Ishikawa (cell line): ENCODE measurements around the gene ZBTB7C.

Experiments
- CEBPB ChIP-seq: IDR thresholded peaks from 2 replicates; pipeline ENCODE4 v1.6.1; 2012
- MAX ChIP-seq: IDR thresholded peaks from 2 replicates; pipeline ENCODE4 v1.6.1; 2012
- RAD21 ChIP-seq: IDR thresholded peaks from 2 replicates; pipeline ENCODE4 v1.6.1; 2012; ENCODE audit warnings: low read depth
- TAF1 ChIP-seq: IDR thresholded peaks from 2 replicates; pipeline ENCODE4 v1.6.1; 2012; ENCODE audit warnings: low read depth, mild to moderate bottlenecking
- YY1 ChIP-seq: IDR thresholded peaks from 2 replicates; pipeline ENCODE4 v1.6.1; 2012; ENCODE audit warnings: low read depth
- ZBTB7A ChIP-seq: IDR thresholded peaks from 2 replicates; pipeline ENCODE4 v1.6.1; 2012; ENCODE audit warnings: low read depth

GRCh38 chr18:48397021-48397420, 12.2 kb downstream of the ZBTB7C start:
- no peak for TF ChIP-seq RAD21
- no peak for TF ChIP-seq CEBPB
- TF ChIP-seq MAX = no peak
- no peak for TF ChIP-seq YY1
- TF ChIP-seq TAF1 = no peak
- TF ChIP-seq ZBTB7A = no peak
